Activated CD8-positive, alpha-beta T cell treated with anti-CD3 and anti-CD28 coated beads, Interleukin-2, amount 10 ng/mL, durations not matched to agents 7 days and 5 days (primary cell): ENCODE data around the gene HSDL1. TPM values are rescaled to one million over a fixed set of nuclear protein-coding genes. Genes with fewer than 3 reads are reported as not detected.
"Not testable (repeated sequence)": the region's sequence is repeated elsewhere in the genome, so short reads cannot be mapped to it uniquely, and the experiment has no call there.

Source experiments
- ATAC-seq: fragments of 150-1000 bp; cut with Tn5 transposase; one replicate; pipeline ENCODE4 v1.10.0; 2021; ENCODE audit warnings: moderate library complexity
- CTCF ChIA-PET: fragments of 350-600 bp; sonication (Branson Sonifier 250); formaldehyde crosslinking; loops from one replicate; lab custom pipeline; 2021; ENCODE audit warnings: antibody characterized with exemption; lab: Charles Lee
- POLR2A ChIA-PET: fragments of 350-600 bp; sonication (Branson Sonifier 250); formaldehyde crosslinking; loops from one replicate; lab custom pipeline; 2021; ENCODE audit warnings: antibody characterized with exemption; lab: Charles Lee
- DNase-seq: peaks from one replicate; pipeline ENCODE4 v3.0.0-alpha.2; 2020
- H3K27ac Mint-ChIP-seq: one replicate; pipeline ENCODE4 v1.8.0; 2021; ENCODE audit warnings: mild to moderate bottlenecking, mixed read lengths
- H3K27me3 Mint-ChIP-seq: one replicate; pipeline ENCODE4 v1.8.0; 2021; ENCODE audit warnings: low read depth, mixed read lengths
- H3K36me3 Mint-ChIP-seq: one replicate; pipeline ENCODE4 v1.8.0; 2021; ENCODE audit warnings: low read depth, mixed read lengths
- H3K4me1 Mint-ChIP-seq: one replicate; pipeline ENCODE4 v1.8.0; 2021; ENCODE audit warnings: low read depth, mixed read lengths
- H3K4me3 Mint-ChIP-seq: one replicate; pipeline ENCODE4 v1.8.0; 2021; ENCODE audit warnings: mild to moderate bottlenecking, mixed read lengths
- H3K9me3 Mint-ChIP-seq: one replicate; pipeline ENCODE4 v1.8.0; 2022; ENCODE audit warnings: mixed read lengths; ENCODE audit not compliant: insufficient read depth
- total RNA-seq, 2 experiments: library from RNA; stranded (reverse); gene quantifications; one replicate each; pipeline ENCODE4 v1.2.3, GENCODE V29; 2021

Gene HSDL1
- total RNA-seq, 2 experiments from 2014 or later = 10.4 to 12.3 TPM

DNA sequence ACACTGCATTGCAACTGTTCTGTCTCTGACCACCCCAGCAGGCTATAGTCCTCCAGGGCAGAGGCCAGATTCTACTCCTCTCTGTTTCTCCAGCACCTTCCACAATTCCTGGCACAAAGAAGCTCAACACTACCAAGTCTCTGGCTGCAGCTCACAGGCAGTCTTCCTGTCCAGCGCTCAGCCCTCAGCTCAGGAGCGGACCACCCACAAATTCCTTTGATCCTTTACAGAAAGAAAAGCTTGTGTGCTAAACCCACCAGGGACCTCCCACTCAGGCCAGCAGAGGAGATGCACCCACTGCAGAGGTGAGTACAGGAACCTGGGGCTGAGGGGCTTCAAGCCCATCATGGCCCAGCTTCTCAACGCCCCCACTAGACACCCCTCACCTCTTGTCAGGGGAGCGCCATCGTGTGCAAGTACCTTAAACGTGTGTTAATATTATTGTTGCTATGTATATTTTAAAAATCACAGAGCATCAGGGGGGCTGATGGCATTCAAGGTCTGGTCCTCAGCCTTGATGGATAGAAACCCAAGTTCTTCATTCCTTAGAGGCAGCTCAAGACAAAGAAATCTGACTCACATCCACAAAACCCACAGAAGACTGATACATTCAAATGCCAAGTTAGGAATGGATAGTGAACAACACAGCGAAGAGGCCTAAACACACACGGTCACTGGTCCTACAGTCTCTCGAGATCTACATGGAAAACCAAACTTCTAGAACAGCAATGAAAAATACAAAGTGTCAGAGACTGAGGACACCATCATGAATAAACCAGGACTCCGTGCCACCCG lies 8.4 kb downstream of the HSDL1 start:
- CTCF ChIA-PET = interaction anchor here (1.1 kb wide), 1 partner anchor 51 kb away, joined by 3 read pairs; the partner anchor contains the start of gene TAF1C
- POLR2A ChIA-PET = no interaction called here
- no peaks in the 10 kb centered on the region for H3K27me3 Mint-ChIP-seq
- no peak overlapping the region for H3K4me3 Mint-ChIP-seq
- ATAC-seq (no peak), DNase-seq (no peak)
- no peaks in the 10 kb centered on the region for H3K9me3 Mint-ChIP-seq
- peaks cover 22% of the 10 kb centered on the region for H3K4me1 Mint-ChIP-seq
- H3K27ac Mint-ChIP-seq = no peak overlapping the region
- H3K36me3 Mint-ChIP-seq = no peaks in the 10 kb centered on the region

DNA sequence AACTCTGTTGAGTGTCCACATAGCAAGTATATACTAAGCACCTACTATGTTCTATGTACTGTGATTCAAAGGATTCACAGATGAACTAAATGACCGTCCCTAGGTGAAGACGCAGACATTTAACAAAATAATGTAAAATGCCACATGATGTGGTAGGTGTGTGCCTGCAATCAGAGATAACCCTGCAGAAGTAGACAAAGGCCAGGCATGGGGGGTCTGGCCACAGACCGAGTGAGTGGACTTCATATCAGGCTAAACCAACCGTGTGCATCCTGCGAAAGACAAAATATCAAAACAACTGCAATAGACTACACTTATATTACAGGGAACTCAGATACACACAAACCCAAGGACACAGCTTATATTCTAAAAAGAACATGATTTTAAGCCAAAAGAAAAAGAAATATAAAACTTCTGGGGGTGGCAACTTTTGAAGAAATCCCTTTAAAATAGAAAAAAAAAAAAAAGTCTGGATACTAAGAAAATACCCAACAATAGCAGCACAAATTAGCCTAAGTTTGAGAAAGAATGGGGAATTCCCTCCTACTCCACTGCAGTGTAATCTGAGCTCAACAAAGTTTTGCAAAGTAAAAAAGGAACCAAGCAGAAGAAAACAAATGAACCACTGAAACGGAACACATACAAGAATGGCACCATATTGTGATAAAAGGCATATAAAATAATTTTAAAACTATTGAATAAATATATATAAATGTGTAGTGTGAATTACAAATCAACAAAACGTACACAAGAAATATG lies 12.3 kb downstream of the HSDL1 start:
- ATAC-seq (no peak), DNase-seq (no peak)
- ChIA-PET CTCF (interaction anchor here (1.2 to 3.3 kb wide), 4 partner anchors 10 to 48 kb away, joined by 5 to 9 read pairs (median 5); partner anchors contain the start of gene MBTPS1), POLR2A (interaction anchor here (2.2 kb wide), 1 partner anchor 16 kb away, joined by 5 read pairs; the partner anchor contains the start of gene MBTPS1)
- Mint-ChIP-seq H3K4me1 (peaks cover 2% of the 10 kb centered on the region), H3K27ac (no peak overlapping the region), H3K9me3 (no peaks in the 10 kb centered on the region), H3K36me3 (peaks cover 7% of the 10 kb centered on the region), H3K4me3 (no peak overlapping the region), H3K27me3 (no peaks in the 10 kb centered on the region)

DNA sequence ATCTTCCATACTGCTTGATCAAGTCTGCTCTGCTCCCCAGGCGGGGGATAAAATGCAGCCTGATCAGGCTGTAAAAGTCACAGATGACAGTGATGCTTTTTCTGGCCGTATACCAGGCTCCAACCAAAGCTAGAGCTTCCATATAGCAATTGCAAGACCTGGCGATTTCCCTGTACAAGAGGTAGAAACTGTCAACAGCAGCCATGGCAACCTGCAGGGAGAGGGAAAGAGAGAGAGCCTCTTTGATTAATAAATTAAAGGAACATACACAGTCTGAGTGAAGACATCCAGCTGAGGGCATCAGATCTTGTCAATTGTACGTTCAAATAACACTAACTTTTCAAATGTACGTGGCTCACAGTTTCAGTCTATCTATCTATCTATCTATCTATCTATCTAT lies 13.9 kb downstream of the HSDL1 start:
- ChIA-PET POLR2A (interaction anchor here (2.2 kb wide), 1 partner anchor 14 kb away, joined by 5 read pairs; the partner anchor contains the start of gene MBTPS1), CTCF (no interaction called here)
- Mint-ChIP-seq H3K4me1 (no peaks in the 10 kb centered on the region), H3K27ac (no peak overlapping the region), H3K9me3 (no peaks in the 10 kb centered on the region), H3K36me3 (peaks cover 12% of the 10 kb centered on the region), H3K27me3 (no peaks in the 10 kb centered on the region), H3K4me3 (no peak overlapping the region)
- ATAC-seq = no peak
- no peak for DNase-seq

DNA sequence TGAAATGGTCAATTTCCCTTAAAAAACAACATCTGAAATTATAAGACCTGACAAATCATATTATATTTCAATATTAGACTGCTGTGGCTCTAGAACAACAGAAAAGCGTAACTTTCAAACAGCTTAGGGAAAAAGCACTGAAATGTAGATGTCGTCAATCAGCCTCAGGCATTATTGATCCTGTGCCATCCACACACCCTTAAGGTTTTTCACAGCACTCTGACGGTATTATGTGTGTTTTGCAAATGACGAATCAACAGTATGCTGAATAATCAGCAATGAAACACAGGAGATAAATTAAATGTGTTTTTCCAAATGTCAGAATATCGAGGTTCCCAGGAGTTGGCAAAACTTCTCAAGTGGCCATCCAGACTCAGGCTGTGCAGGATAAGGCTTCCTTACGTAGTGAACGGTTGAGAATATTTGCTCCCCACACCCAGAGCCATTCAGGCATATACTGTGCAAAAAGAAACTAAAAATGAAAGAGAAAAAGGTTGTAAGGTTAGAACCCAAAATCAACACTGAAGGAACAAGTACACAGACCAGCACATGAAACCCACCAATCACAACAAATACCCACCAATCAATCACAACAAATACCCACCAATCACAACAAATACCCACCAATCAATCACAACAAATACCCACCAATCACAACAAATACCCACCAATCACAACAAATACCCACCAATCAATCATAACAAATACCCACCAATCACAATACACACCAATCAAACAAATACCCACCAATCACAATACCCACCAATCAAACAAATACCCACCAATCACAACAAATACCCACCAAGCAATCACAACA lies 20.5 kb downstream of the HSDL1 start:
- CTCF ChIA-PET = interaction anchor here (2.8 kb wide), 1 partner anchor 62 kb away, joined by 8 read pairs; the partner anchor contains the start of gene TAF1C
- DNase-seq = no peak
- Mint-ChIP-seq H3K4me1 (peaks cover 3% of the 10 kb centered on the region), H3K36me3 (peaks cover 8% of the 10 kb centered on the region), H3K27me3 (no peaks in the 10 kb centered on the region), H3K4me3 (no peak overlapping the region), H3K27ac (no peak overlapping the region), H3K9me3 (no peaks in the 10 kb centered on the region)
- ATAC-seq = no peak
- POLR2A ChIA-PET = no interaction called here

DNA sequence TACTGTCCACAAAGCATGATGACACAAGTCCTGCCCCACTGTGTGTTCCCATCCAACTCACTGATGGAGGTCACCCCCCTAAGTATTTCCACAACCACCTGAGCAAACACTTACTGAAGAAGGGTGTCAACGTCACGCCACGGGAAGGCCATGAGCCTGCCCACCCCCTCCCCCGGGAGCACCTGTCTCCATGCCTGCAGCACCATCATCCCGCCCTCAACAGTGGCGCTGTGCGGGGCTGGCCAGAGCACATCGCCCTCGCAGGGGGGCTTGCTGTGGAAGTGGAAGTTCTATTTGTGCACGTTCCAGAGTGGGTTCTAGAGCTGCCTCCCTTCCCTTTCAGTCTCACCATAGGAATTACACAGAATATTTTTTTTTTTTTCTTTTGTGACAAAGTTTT lies 24.0 kb downstream of the HSDL1 start:
- DNase-seq = no peak
- no peak overlapping the region for H3K27ac Mint-ChIP-seq

DNA sequence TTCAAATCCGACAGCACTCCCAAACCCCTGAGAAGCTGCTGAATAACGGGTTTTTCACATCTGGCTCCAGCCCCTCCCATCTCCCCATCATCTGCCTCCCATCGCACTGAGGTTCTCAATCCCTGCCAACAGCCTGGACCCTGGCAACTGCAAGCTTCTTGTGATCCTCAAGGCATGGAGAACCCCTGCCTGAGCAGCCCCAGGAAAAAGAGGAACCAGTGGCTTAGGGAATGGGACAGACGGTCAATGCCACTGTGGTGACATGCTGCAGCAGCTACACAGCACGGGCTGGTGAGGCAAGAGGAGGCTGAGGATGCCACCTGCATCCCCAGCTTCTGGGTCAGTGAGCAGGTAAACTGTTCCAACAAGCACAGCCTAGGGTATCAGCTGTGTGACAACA lies 25.0 kb downstream of the HSDL1 start:
- Mint-ChIP-seq H3K36me3 (peaks cover 4% of the 10 kb centered on the region), H3K4me1 (peaks cover 22% of the 10 kb centered on the region), H3K27ac (no peak overlapping the region), H3K27me3 (no peaks in the 10 kb centered on the region), H3K9me3 (no peaks in the 10 kb centered on the region), H3K4me3 (no peak overlapping the region)
- DNase-seq (no peak), ATAC-seq (no peak)
- ChIA-PET POLR2A (no interaction called here), CTCF (no interaction called here)

More for the DNA sequence above, 24.0 kb downstream of the HSDL1 start:
- Mint-ChIP-seq H3K9me3 (no peaks in the 10 kb centered on the region), H3K27me3 (no peaks in the 10 kb centered on the region), H3K4me3 (no peak overlapping the region), H3K36me3 (peaks cover 4% of the 10 kb centered on the region), H3K4me1 (peaks cover 15% of the 10 kb centered on the region)
- no peak for ATAC-seq
- ChIA-PET POLR2A (no interaction called here), CTCF (no interaction called here)

DNA sequence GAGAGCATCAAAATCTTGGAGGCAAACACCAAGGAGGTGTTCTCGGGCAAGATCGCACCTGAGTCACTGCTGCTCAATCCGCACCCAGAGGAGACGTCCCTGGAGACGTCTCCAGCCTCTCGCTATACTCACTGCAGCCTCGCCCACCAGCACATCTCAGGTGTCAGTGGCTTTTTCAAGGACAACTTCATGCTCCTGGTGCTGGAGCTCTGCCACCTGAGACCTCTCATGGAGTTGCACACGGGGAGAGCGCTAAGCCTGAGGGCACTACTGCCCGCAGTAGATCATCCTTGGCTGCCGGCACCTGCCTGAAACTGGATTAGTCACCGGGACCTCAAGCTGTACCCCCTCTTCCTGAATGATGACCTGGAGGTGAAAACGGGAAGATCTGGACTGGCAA lies 25.6 kb downstream of the HSDL1 start:
- H3K27me3 Mint-ChIP-seq = no peaks in the 10 kb centered on the region
- DNase-seq (no peak), ATAC-seq (no peak)
- H3K9me3 Mint-ChIP-seq = no peaks in the 10 kb centered on the region
- no peak overlapping the region for H3K27ac Mint-ChIP-seq
- CTCF ChIA-PET = interaction anchor here (1.2 to 5.3 kb wide), 2 partner anchors 26 to 32 kb away, joined by 3 to 77 read pairs; partner anchors contain the start of genes DNAAF1 and HSDL1
- H3K36me3 Mint-ChIP-seq = peaks cover 4% of the 10 kb centered on the region
- peaks cover 20% of the 10 kb centered on the region for H3K4me1 Mint-ChIP-seq
- no peak overlapping the region for H3K4me3 Mint-ChIP-seq
- POLR2A ChIA-PET = no interaction called here

DNA sequence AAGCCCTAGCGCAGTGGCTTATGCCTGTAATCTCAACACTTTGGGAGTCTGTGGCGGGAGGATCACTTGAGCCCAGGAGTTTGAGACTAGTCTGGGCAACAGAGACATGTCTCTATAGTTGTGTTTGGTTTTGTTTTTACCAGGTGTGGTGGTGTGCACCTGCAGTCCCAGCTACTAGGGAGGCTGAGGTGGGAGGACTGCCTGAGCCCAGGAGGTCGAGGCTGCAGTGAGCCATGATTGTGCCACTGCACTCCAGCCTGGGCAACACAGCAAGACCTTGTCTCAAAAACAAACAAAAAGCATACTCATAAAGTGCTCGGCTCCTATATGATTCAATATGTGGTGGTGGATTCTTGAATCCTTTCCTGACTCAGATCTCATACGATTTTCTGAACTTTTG lies 26.7 kb downstream of the HSDL1 start:
- ChIA-PET CTCF (interaction anchor here (1.2 to 5.3 kb wide), 3 partner anchors 27 to 69 kb away, joined by 3 to 77 read pairs (median 22); partner anchors contain the start of genes DNAAF1, HSDL1 and TAF1C), POLR2A (interaction anchor here (0.8 to 1.9 kb wide), 2 partner anchors 24 to 116 kb away, joined by 3 to 13 read pairs; no protein-coding TSS in a partner anchor)
- H3K36me3 Mint-ChIP-seq, ATAC-seq, H3K9me3 Mint-ChIP-seq, H3K27me3 Mint-ChIP-seq, DNase-seq: not testable (repeated sequence)
- H3K27ac Mint-ChIP-seq = peak overlapping the region; percentile 59
- H3K4me1 Mint-ChIP-seq = peaks cover 22% of the 10 kb centered on the region
- H3K4me3 Mint-ChIP-seq = peak overlapping the region; percentile 50

DNA sequence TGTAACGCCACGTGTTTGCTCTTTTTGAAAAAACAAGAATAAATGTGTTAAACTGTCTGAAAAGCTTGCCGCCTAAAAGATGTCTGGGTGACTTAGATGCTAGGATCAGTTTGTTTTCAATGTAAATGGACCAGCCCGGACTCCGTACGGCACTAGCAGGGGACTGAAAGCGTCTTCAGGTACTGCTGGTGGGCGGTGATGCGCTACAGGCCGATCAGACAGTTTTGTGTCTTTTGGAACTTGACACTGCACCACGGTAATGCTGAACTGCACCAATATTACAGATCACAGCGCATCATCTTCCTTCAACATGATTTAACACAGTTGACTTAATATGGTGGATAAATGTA lies 27.5 kb downstream of the HSDL1 start:
- Mint-ChIP-seq H3K27ac (peak overlapping the region; percentile 95), H3K36me3 (peaks cover 4% of the 10 kb centered on the region), H3K4me1 (peaks cover 22% of the 10 kb centered on the region), H3K27me3 (no peaks in the 10 kb centered on the region), H3K4me3 (peak overlapping the region; percentile 87), H3K9me3 (no peaks in the 10 kb centered on the region)
- ChIA-PET CTCF (interaction anchor here (1.0 to 5.3 kb wide), 17 partner anchors 12 to 164 kb away, joined by 3 to 77 read pairs (median 5); partner anchors contain the start of genes DNAAF1, HSDL1 and TAF1C), POLR2A (interaction anchor here (0.8 to 2.4 kb wide), 12 partner anchors 14 to 164 kb away, joined by 3 to 16 read pairs (median 8); partner anchors contain the start of genes DNAAF1, HSDL1 and TAF1C)
- DNase-seq = peak; percentile 63
- ATAC-seq = peak; percentile 5

DNA sequence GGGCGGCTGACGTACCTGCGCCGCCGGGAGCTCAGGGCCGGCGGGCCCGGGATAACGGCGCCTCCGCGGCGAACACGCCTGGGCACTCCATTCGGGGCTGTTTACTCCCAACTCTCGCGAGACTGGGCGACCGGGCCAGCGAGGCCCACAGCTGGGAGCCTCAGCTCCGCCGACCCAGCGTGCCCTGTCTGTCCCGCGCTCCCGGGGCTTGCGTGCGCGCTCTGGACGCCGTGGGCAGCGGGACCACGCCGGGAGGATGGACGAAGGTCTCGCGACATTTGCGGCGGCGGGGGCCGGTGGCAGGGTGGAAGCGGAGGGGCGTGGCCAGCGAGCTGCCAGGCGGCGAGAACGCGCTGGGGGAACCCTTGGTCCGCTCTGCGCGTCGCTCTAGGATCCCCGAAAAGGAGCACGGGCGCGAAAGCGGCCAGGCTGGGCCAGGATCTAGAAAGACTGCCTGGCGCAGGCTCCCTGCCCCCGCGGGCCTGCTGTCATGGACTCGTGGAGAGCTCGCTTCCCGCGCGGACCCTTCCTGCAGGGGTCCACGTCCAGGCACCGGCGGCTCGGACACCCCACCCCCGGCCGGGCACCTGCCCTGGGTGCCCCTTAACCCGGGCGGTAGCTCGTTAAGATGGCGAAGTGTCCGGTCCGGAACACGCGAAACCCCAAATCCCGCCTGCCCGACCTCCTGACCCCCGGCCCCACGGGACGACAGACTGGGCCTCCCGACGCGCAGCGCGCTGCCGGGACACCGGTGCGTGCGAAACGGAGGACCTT lies 28.1 kb downstream of the HSDL1 start, which contains the start of gene MBTPS1:
Gene MBTPS1 (minus strand): TSS at position 223 of the 774 bp plus-strand sequence. CDS start 15,159 bp downstream, outside the sequence.
- peaks cover 22% of the 10 kb centered on the region for H3K4me1 Mint-ChIP-seq
- peak within 1 kb of the TSS; percentile 95 for H3K27ac Mint-ChIP-seq
- no peaks in the 10 kb centered on the region for H3K9me3 Mint-ChIP-seq
- peak within 1 kb of the TSS; percentile 93 for H3K4me3 Mint-ChIP-seq
- H3K27me3 Mint-ChIP-seq = no peaks in the 10 kb centered on the region
- POLR2A ChIA-PET = interaction anchor here (1.0 to 2.4 kb wide), 14 partner anchors 10 to 403 kb away, joined by 3 to 16 read pairs (median 5); partner anchors contain the start of genes DNAAF1, HSDL1 and TAF1C
- ATAC-seq (peak; percentile 95), DNase-seq (peak; percentile 98)
- H3K36me3 Mint-ChIP-seq = peaks cover 4% of the 10 kb centered on the region
- CTCF ChIA-PET = interaction anchor here (0.6 to 5.3 kb wide), 23 partner anchors 11 to 163 kb away, joined by 3 to 77 read pairs (median 4); partner anchors contain the start of genes DNAAF1, HSDL1 and TAF1C
